ENCODE results near the gene ELP6. TPM values are rescaled to one million over a fixed set of nuclear protein-coding genes. Genes with fewer than 3 reads are reported as not detected.

ELP6 gene
- total and polyA plus RNA-seq, 9 donors: 20.1 to 32.8 (median 25.0) TPM

GRCh38 chr3:47542471-47543173, 29.1 kb upstream of the ELP6 start:
- Histone ChIP-seq H3K27me3 (no peaks in the 10 kb centered on the region), H3K9me3 (no peaks in the 10 kb centered on the region), H3K27ac (peak overlapping the region in 1 of 2 donors; percentile 15), H3K4me3 (no peak overlapping the region), H3K4me1 (ENCODE audit: insufficient read depth) (peaks cover 10% of the 10 kb centered on the region), H3K36me3 (no peaks in the 10 kb centered on the region)
- WGBS, 3 donors: 19 to 30% (median 26%) methylated on average over 19 to 21 of the region's 21 CpGs
- peak; percentile 23 to 73 (median 53) for DNase-seq
- intact Hi-C loops (cut with DNase I): no loop called here
- TF ChIP-seq EP300 (IDR thresholded peaks at IDR 0.05): no peak
- TF ChIP-seq POLR2A (IDR thresholded peaks at IDR 0.05): no peak
- TF ChIP-seq, protein P1, sequence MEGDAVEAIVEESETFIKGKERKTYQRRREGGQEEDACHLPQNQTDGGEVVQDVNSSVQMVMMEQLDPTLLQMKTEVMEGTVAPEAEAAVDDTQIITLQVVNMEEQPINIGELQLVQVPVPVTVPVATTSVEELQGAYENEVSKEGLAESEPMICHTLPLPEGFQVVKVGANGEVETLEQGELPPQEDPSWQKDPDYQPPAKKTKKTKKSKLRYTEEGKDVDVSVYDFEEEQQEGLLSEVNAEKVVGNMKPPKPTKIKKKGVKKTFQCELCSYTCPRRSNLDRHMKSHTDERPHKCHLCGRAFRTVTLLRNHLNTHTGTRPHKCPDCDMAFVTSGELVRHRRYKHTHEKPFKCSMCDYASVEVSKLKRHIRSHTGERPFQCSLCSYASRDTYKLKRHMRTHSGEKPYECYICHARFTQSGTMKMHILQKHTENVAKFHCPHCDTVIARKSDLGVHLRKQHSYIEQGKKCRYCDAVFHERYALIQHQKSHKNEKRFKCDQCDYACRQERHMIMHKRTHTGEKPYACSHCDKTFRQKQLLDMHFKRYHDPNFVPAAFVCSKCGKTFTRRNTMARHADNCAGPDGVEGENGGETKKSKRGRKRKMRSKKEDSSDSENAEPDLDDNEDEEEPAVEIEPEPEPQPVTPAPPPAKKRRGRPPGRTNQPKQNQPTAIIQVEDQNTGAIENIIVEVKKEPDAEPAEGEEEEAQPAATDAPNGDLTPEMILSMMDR (IDR thresholded peaks at IDR 0.05): no peak

DNA sequence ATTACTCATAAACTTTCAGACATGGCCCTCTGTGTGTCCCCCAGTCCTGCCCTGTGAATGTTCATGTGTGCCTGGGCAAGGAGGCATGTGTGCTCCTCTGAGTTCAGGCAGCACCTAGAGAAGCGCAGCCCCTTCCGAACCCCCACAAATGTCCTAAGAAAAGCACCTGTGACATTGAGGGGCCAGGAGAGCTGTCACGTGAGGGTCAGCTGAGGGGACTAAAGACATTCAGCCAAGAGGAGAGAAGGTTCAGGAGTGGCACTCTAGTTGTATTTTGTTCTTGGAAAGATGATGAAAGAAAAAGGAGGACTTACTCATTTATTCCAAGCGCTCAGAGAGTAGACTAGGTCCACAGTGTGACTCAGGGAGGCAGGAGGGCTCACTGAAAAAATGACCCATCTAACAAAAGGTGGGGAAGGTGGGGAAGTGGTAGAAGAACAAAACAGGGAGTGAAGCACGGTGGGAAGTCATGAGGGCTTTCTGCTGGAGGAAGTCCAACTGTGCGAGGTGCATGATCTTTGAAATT, 28.1 kb upstream of the ELP6 start:
- no peak for DNase-seq
- Histone ChIP-seq H3K4me1 (ENCODE audit: insufficient read depth) (peaks cover 10% of the 10 kb centered on the region), H3K27me3 (no peaks in the 10 kb centered on the region), H3K27ac (no peak overlapping the region), H3K4me3 (no peak overlapping the region), H3K36me3 (no peaks in the 10 kb centered on the region), H3K9me3 (no peaks in the 10 kb centered on the region)
- 65 to 72% (median 68%) methylated on average over 6 of the region's 6 CpGs for WGBS, 3 donors
- intact Hi-C loops (cut with DNase I): no loop called here
- TF ChIP-seq POLR2A (IDR thresholded peaks at IDR 0.05) (no peak), EP300 (IDR thresholded peaks at IDR 0.05) (no peak)
- TF ChIP-seq, protein P1 (IDR thresholded peaks at IDR 0.05): no peak

GRCh38 chr3:47540281-47540680, 26.8 kb upstream of the ELP6 start:
- Histone ChIP-seq H3K4me1 (ENCODE audit: insufficient read depth) (peaks cover 10% of the 10 kb centered on the region), H3K27ac (no peak overlapping the region), H3K36me3 (no peaks in the 10 kb centered on the region), H3K4me3 (no peak overlapping the region), H3K27me3 (no peaks in the 10 kb centered on the region), H3K9me3 (no peaks in the 10 kb centered on the region)
- WGBS, 3 donors: 93 to 96% (median 95%) methylated on average over 4 of the region's 4 CpGs
- no peak for DNase-seq
- TF ChIP-seq, protein P1 (IDR thresholded peaks at IDR 0.05): no peak
- TF ChIP-seq POLR2A (IDR thresholded peaks at IDR 0.05) (no peak), EP300 (IDR thresholded peaks at IDR 0.05) (no peak)
- intact Hi-C loops (cut with DNase I): no loop called here

DNA sequence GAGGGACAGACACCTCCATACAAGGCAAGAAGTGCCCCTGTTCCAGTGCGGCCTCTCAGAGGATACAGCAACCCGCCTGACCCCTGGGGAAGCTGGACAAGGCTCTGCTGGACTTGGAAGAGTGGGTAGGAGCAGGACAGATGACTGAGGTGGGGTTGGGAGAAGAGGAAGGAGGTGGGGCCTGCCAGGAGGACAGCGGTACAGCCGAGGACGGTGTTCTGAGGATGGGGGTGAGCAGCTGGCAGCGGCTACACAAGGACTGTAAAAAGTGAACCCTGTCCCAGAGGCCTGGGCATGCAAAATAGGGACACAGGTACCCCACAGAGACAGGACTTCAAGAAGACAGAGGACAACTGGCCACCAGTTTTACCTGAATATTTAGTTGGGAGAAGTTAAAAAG, 23.5 kb upstream of the ELP6 start:
- 78 to 86% (median 85%) methylated on average over 6 of the region's 6 CpGs for WGBS, 3 donors
- Histone ChIP-seq H3K4me3 (no peak overlapping the region), H3K36me3 (no peaks in the 10 kb centered on the region), H3K27me3 (no peaks in the 10 kb centered on the region), H3K9me3 (no peaks in the 10 kb centered on the region), H3K4me1 (ENCODE audit: insufficient read depth) (no peaks in the 10 kb centered on the region), H3K27ac (no peak overlapping the region)
- TF ChIP-seq, protein P1 (IDR thresholded peaks at IDR 0.05): no peak
- TF ChIP-seq POLR2A (IDR thresholded peaks at IDR 0.05) (no peak), EP300 (IDR thresholded peaks at IDR 0.05) (no peak)
- intact Hi-C loops (cut with DNase I): no loop called here
- DNase-seq: no peak
